Cardiac muscle cell (in vitro differentiated cells and primary cell): ENCODE results near the gene APOBEC3C. TPM values are rescaled to one million over a fixed set of nuclear protein-coding genes. Genes with fewer than 3 reads are reported as not detected.
A peak's percentile ranks its signal among the peaks of the same experiment; 100 is the strongest.
"Not testable (repeated sequence)": the region's sequence is repeated elsewhere in the genome, so short reads cannot be mapped to it uniquely, and the experiment has no call there.

Source experiments
- DNase-seq, 2 donors: peaks; one replicate each; pipeline versions ENCODE4 v3.0.0 to v3.0.0-alpha.2; 2010 to 2017; ENCODE audit warnings: low read depth in 1 of 2, low spot score in 1 of 2
- H3K27ac ChIP-seq: fragments of 200-600 bp; sonication (generic); 2 replicates; pipeline ENCODE4 v1.5.1; 2016
- H3K27me3 ChIP-seq: fragments of 200-600 bp; sonication (generic); 2 replicates; pipeline ENCODE4 v1.6.0; 2016; ENCODE audit warnings: control low read depth
- H3K36me3 ChIP-seq: fragments of 200-600 bp; sonication (generic); 2 replicates; pipeline ENCODE4 v1.5.1; 2016; ENCODE audit warnings: control low read depth
- H3K4me1 ChIP-seq: fragments of 200-600 bp; sonication (generic); 2 replicates; pipeline ENCODE4 v1.8.1; 2017; ENCODE audit warnings: low read depth, mild to moderate bottlenecking, mixed run types
- H3K4me3 ChIP-seq: fragments of 200-600 bp; sonication (generic); 2 replicates; pipeline ENCODE4 v1.5.1; 2016; ENCODE audit warnings: mild to moderate bottlenecking
- H3K9me3 ChIP-seq: fragments of 200-600 bp; sonication (generic); 2 replicates; pipeline ENCODE4 v1.5.1; 2017; ENCODE audit warnings: low read depth, mild to moderate bottlenecking, control low read depth
- polyA plus RNA-seq: library from polyadenylated mRNA; unstranded; fragments of >200 nt; fragmentation: Nextera tagmentation; extraction: Ambion mirVana; gene quantifications from 2 replicates; pipeline ENCODE4 v1.2.1, GENCODE V29; 2016
- total RNA-seq: library from RNA; depleted of rRNA; stranded (reverse); fragments of >200 nt; gene quantifications from 2 replicates; pipeline ENCODE4 v1.2.3, GENCODE V29; 2016
- TF ChIP-seq, protein P1 (sequence below): IDR thresholded peaks from 2 replicates; pipeline ENCODE4 v1.5.1; 2012; ENCODE audit warnings: low read depth, mild to moderate bottlenecking, low read length

Gene APOBEC3C
- total and polyA plus RNA-seq, 2 experiments from 2014 or later = 15.7 to 84.0 TPM

DNA sequence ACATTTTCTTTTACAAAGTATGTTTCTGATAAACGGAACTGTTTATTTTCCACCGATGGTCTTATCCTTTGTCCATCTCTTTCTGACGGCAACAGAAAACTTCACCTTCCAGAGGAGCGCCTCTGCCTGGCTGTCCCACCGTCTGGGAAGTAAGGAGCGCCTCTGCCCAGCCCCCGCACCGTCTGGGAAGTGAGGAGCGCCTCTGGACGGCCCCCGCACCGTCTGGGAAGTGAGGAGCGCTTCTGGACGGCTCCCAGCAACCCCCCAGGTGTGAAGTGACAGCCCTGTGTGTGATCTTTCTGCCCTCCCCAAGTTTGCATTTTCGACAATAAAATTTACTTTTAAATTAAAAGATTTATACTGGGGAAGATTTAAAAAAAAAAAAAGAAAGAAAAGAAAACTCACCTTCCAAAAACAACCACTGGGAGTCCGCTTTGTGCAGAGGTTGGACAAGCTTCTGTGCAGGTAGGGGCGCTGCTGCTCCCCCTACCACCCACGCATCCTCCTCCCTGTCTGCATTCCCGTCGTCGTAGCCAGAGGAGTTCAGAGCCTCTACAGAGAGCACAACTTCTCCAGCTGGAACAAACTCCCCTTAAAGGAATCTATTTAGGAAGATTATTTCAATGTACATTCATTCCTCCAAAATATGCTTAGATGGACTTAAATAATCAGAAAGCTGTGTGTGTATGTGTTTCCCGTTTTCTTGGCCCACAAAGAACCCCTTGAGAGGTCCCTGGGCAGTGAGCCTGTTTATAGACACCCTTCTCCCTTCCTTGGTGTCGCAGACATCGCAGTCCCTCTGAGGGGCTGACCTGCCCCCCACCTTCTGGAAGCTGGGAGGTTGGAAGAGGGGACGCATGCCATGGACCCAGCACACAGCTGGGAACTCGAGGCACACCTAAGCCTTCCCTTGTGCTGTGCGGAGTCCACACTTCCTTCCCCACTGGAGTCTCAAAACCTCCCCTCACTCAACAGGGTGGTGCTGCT is 32.8 kb upstream of the APOBEC3C start:
- Histone ChIP-seq H3K4me3 (no peak overlapping the region), H3K9me3 (no peaks in the 10 kb centered on the region), H3K36me3 (no peaks in the 10 kb centered on the region), H3K27ac (no peak overlapping the region), H3K27me3 (no peaks in the 10 kb centered on the region), H3K4me1 (no peaks in the 10 kb centered on the region)
- TF ChIP-seq, protein P1, sequence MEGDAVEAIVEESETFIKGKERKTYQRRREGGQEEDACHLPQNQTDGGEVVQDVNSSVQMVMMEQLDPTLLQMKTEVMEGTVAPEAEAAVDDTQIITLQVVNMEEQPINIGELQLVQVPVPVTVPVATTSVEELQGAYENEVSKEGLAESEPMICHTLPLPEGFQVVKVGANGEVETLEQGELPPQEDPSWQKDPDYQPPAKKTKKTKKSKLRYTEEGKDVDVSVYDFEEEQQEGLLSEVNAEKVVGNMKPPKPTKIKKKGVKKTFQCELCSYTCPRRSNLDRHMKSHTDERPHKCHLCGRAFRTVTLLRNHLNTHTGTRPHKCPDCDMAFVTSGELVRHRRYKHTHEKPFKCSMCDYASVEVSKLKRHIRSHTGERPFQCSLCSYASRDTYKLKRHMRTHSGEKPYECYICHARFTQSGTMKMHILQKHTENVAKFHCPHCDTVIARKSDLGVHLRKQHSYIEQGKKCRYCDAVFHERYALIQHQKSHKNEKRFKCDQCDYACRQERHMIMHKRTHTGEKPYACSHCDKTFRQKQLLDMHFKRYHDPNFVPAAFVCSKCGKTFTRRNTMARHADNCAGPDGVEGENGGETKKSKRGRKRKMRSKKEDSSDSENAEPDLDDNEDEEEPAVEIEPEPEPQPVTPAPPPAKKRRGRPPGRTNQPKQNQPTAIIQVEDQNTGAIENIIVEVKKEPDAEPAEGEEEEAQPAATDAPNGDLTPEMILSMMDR = peak; percentile 48
- DNase-seq = peak; percentile 49 to 55

- TF ChIP-seq, protein P1 = no peak
- H3K27me3 ChIP-seq = no peaks in the 10 kb centered on the region
- no peaks in the 10 kb centered on the region for H3K4me1 ChIP-seq
- no peak within 1 kb of the TSS for H3K27ac ChIP-seq
- peak; percentile 73 to 98 for DNase-seq
- no peaks in the 10 kb centered on the region for H3K9me3 ChIP-seq
- H3K4me3 ChIP-seq = no peak within 1 kb of the TSS
- H3K36me3 ChIP-seq = no peaks in the 10 kb centered on the region
Observed at GRCh38 chr22:38981992-38982927, 31.8 kb upstream of the APOBEC3C start, which contains the start of gene APOBEC3B. Gene APOBEC3B (plus strand): TSS chr22:38982347. CDS start chr22:38982454, 107 bp downstream.

GRCh38 chr22:38984224-38984623 is 29.8 kb upstream of the APOBEC3C start:
- TF ChIP-seq, protein P1 = no peak
- Histone ChIP-seq H3K27me3 (no peaks in the 10 kb centered on the region), H3K36me3 (no peaks in the 10 kb centered on the region), H3K4me3 (no peak overlapping the region), H3K9me3 (no peaks in the 10 kb centered on the region), H3K4me1 (no peaks in the 10 kb centered on the region), H3K27ac (no peak overlapping the region)
- no peak for DNase-seq

- DNase-seq, H3K36me3 ChIP-seq, H3K4me3 ChIP-seq, H3K9me3 ChIP-seq, H3K4me1 ChIP-seq, H3K27me3 ChIP-seq, H3K27ac ChIP-seq: not testable (repeated sequence)
Observed at GRCh38 chr22:38984784-38985757, 29.0 kb upstream of the APOBEC3C start.

DNA sequence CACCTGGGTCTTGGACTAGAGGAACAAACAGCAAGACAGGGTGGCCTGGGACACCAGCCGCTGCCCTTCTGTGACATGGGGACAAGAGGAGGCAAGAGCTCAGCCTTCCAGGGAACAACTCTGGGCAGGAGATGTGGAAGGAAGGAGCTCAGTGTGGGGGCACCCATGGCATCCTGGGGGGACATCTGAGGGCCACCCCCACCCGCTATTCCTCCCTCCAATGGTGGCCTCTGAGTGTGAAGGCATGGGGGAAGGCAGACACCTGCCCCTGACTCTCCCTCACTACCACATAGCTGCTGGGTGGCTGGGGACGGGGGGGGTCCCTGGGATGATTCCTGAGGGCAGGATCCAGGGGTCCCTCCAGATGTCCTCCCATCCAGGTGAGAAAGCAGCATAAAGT is 27.4 kb upstream of the APOBEC3C start:
- no peaks in the 10 kb centered on the region for H3K27me3 ChIP-seq
- no peak overlapping the region for H3K27ac ChIP-seq
- H3K4me3 ChIP-seq = no peak overlapping the region
- H3K36me3 ChIP-seq = no peaks in the 10 kb centered on the region
- DNase-seq = no peak
- no peaks in the 10 kb centered on the region for H3K9me3 ChIP-seq
- TF ChIP-seq, protein P1 = no peak
- no peaks in the 10 kb centered on the region for H3K4me1 ChIP-seq
